IMR-90 (cell line): ENCODE measurements around the gene TNPO1. TPM values are rescaled to one million over a fixed set of nuclear protein-coding genes. Genes with fewer than 3 reads are reported as not detected.

Source experiments
- ATAC-seq: fragments of 200-7000 bp; cut with Tn5 transposase; 2 replicates; pipeline ENCODE4 v1.9.1; 2020; ENCODE audit warnings: low read depth, mild to moderate bottlenecking, moderate library complexity
- BruUV-seq: library from RNA; stranded (reverse); fragments of 400-500 nt; replicated peaks from 2 replicates; lab custom pipeline; 2021; lab: Mats Ljungman, UMichigan
- CTCF ChIA-PET: fragments of 300-600 bp; formaldehyde crosslinking; extraction: SDS; loops from one replicate; lab custom pipeline; 2021; ENCODE audit warnings: antibody characterized with exemption; lab: Yijun Ruan, JAX
- POLR2A ChIA-PET: fragments of 300-600 bp; sonication (Branson Sonifier 250); formaldehyde crosslinking; loops from one replicate; lab custom pipeline; 2022; ENCODE audit warnings: antibody characterized with exemption; ENCODE audit not compliant: unreplicated experiment; lab: Charles Lee
- DNase-seq: peaks from one replicate; pipeline ENCODE4 v3.0.0; 2013
- H2AFZ ChIP-seq: replicated peaks from 2 replicates; pipeline ENCODE3; 2013; ENCODE audit warnings: low read length, mild to moderate bottlenecking; ENCODE audit not compliant: poor library complexity
- H2AK5ac ChIP-seq: 2 replicates; pipeline ENCODE4 v1.6.1; 2013; ENCODE audit warnings: low read depth, low read length, inconsistent platforms
- H2AK9ac ChIP-seq: replicated peaks from 2 replicates; pipeline ENCODE3; 2013; ENCODE audit warnings: mild to moderate bottlenecking, low read depth, low read length, moderate library complexity; ENCODE audit not compliant: poor library complexity
- H2BK120ac ChIP-seq: 2 replicates; pipeline ENCODE4 v1.6.1; 2013; ENCODE audit warnings: low read depth, low read length, inconsistent platforms
- H2BK15ac ChIP-seq: 3 replicates; pipeline ENCODE4 v1.6.1; 2013; ENCODE audit warnings: low read depth, low read length, inconsistent platforms
- H2BK20ac ChIP-seq: 2 replicates; pipeline ENCODE4 v1.6.1; 2013; ENCODE audit warnings: low read depth, mild to moderate bottlenecking, inconsistent platforms, low read length, moderate library complexity
- H2BK5ac ChIP-seq: 2 replicates; pipeline ENCODE4 v1.6.1; 2013; ENCODE audit warnings: mild to moderate bottlenecking, low read depth, low read length, inconsistent platforms; ENCODE audit not compliant: poor library complexity, severe bottlenecking
- H3K14ac ChIP-seq: replicated peaks from 2 replicates; pipeline ENCODE4 v1.6.1; 2013; ENCODE audit warnings: low read depth, low read length, inconsistent platforms
- H3K18ac ChIP-seq: 2 replicates; pipeline ENCODE4 v1.6.1; 2013; ENCODE audit warnings: low read depth, low read length, control low read depth
- H3K23ac ChIP-seq: 2 replicates; pipeline ENCODE4 v1.6.1; 2013; ENCODE audit warnings: low read depth, low read length, inconsistent platforms
- H3K27ac ChIP-seq: 2 replicates; pipeline ENCODE4 v1.5.1; 2013; ENCODE audit warnings: mild to moderate bottlenecking, control low read depth, low read length; ENCODE audit not compliant: insufficient read depth
- H3K27me3 ChIP-seq: 2 replicates; pipeline ENCODE4 v1.6.1; 2013; ENCODE audit warnings: low read length; ENCODE audit not compliant: control insufficient read depth, insufficient read depth
- H3K36me3 ChIP-seq: 2 replicates; pipeline ENCODE4 v1.6.1; 2013; ENCODE audit warnings: low read length, mixed read lengths; ENCODE audit not compliant: control insufficient read depth, insufficient read depth
- H3K4ac ChIP-seq: 2 replicates; pipeline ENCODE4 v1.6.1; 2013; ENCODE audit warnings: low read depth, low read length, inconsistent platforms
- H3K4me1 ChIP-seq: 2 replicates; pipeline ENCODE4 v1.6.1; 2013; ENCODE audit warnings: low read length, mixed read lengths; ENCODE audit not compliant: control insufficient read depth, insufficient read depth
- H3K4me2 ChIP-seq: 2 replicates; pipeline ENCODE4 v1.6.1; 2013; ENCODE audit warnings: low read depth, mild to moderate bottlenecking, control low read depth, low read length, moderate library complexity
- H3K4me3 ChIP-seq: 2 replicates; pipeline ENCODE4 v1.5.1; 2013; ENCODE audit warnings: low read depth, mild to moderate bottlenecking, control low read depth, low read length, moderate library complexity; ENCODE audit not compliant: insufficient read depth
- H3K56ac ChIP-seq: 2 replicates; pipeline ENCODE4 v1.6.1; 2013; ENCODE audit warnings: low read length, inconsistent platforms; ENCODE audit not compliant: insufficient read depth; ENCODE audit errors: extremely low read depth
- H3K79me1 ChIP-seq, 2 experiments: 2 replicates each; pipeline ENCODE4 v1.6.1; 2013; ENCODE audit warnings: low read length in 2 of 2, inconsistent platforms in 1 of 2, low read depth in 1 of 2
- H3K9ac ChIP-seq: 2 replicates; pipeline ENCODE4 v1.6.1; 2013; ENCODE audit warnings: low read depth, low read length, control low read depth
- H3K9me1 ChIP-seq: 2 replicates; pipeline ENCODE4 v1.6.1; 2013; ENCODE audit warnings: low read length, inconsistent platforms; ENCODE audit not compliant: insufficient read depth
- H3K9me3 ChIP-seq: 2 replicates; pipeline ENCODE4 v1.6.1; 2013; ENCODE audit warnings: low read length; ENCODE audit not compliant: control insufficient read depth, insufficient read depth
- H4K20me1 ChIP-seq: 2 replicates; pipeline ENCODE4 v1.6.1; 2013; ENCODE audit warnings: low read length, inconsistent platforms; ENCODE audit not compliant: insufficient read depth
- H4K5ac ChIP-seq: 2 replicates; pipeline ENCODE4 v1.6.1; 2013; ENCODE audit warnings: mild to moderate bottlenecking, low read depth, low read length, control low read depth
- H4K8ac ChIP-seq, 2 experiments: 2 replicates each; pipeline ENCODE4 v1.6.1; 2013; ENCODE audit warnings: low read depth in 2 of 2, low read length in 2 of 2, control low read depth in 1 of 2, inconsistent platforms in 1 of 2
- H4K91ac ChIP-seq: 2 replicates; pipeline ENCODE4 v1.6.1; 2013; ENCODE audit warnings: low read depth, low read length, inconsistent platforms; ENCODE audit not compliant: insufficient read depth
- BHLHE40 ChIP-seq: fragments of 150-350 bp; IDR thresholded peaks from 2 replicates; pipeline ENCODE4 v1.6.1; 2016; ENCODE audit warnings: mild to moderate bottlenecking, low read depth, low read length
- CEBPB ChIP-seq: IDR thresholded peaks from 2 replicates; pipeline ENCODE4 v1.6.1; 2012; ENCODE audit warnings: low read depth, low read length, improper control_type of control experiment
- CHD1 ChIP-seq: IDR thresholded peaks from 2 replicates; pipeline ENCODE4 v1.6.1; 2012; ENCODE audit warnings: low read depth, low read length, improper control_type of control experiment
- CTCF ChIP-seq: conservative IDR thresholded peaks from 2 replicates; pipeline ENCODE4 v1.5.1; 2012; ENCODE audit warnings: mild to moderate bottlenecking, low read depth, low read length, improper control_type of control experiment
- ELK1 ChIP-seq: fragments of 150-350 bp; IDR thresholded peaks from 2 replicates; pipeline ENCODE4 v1.6.1; 2016; ENCODE audit warnings: low read depth, mild to moderate bottlenecking, low read length, moderate library complexity, borderline replicate concordance
- FOS ChIP-seq: fragments of 150-350 bp; IDR thresholded peaks from 2 replicates; pipeline ENCODE4 v1.6.1; 2016; ENCODE audit warnings: low read depth, low read length
- MAFK ChIP-seq: IDR thresholded peaks from 2 replicates; pipeline ENCODE4 v1.6.1; 2012; ENCODE audit warnings: low read depth, low read length, improper control_type of control experiment
- MAZ ChIP-seq: IDR thresholded peaks from 2 replicates; pipeline ENCODE4 v1.6.1; 2012; ENCODE audit warnings: low read depth, mild to moderate bottlenecking, low read length, improper control_type of control experiment, moderate library complexity, borderline replicate concordance
- MXI1 ChIP-seq: IDR thresholded peaks from 2 replicates; pipeline ENCODE4 v1.6.1; 2012; ENCODE audit warnings: low read depth, mild to moderate bottlenecking, low read length, moderate library complexity, borderline replicate concordance
- NFE2L2 ChIP-seq: fragments of 150-350 bp; IDR thresholded peaks from 2 replicates; pipeline ENCODE4 v1.6.1; 2016; ENCODE audit warnings: low read depth, mild to moderate bottlenecking, low read length
- POLR2A ChIP-seq: IDR thresholded peaks from 2 replicates; pipeline ENCODE4 v1.6.1; 2012; ENCODE audit warnings: mild to moderate bottlenecking, low read depth, low read length
- RAD21 ChIP-seq: IDR thresholded peaks from 2 replicates; pipeline ENCODE4 v1.6.1; 2012; ENCODE audit warnings: low read length, improper control_type of control experiment
- RCOR1 ChIP-seq: IDR thresholded peaks from 2 replicates; pipeline ENCODE4 v1.6.1; 2012; ENCODE audit warnings: mild to moderate bottlenecking, low read length, improper control_type of control experiment; ENCODE audit not compliant: insufficient replicate concordance
- RFX5 ChIP-seq: IDR thresholded peaks from 2 replicates; pipeline ENCODE4 v1.8.0; 2012; ENCODE audit warnings: low read depth, mild to moderate bottlenecking, low read length, moderate library complexity
- SMC3 ChIP-seq: fragments of 150-350 bp; IDR thresholded peaks from 2 replicates; pipeline ENCODE4 v1.6.1; 2016; ENCODE audit warnings: low read depth, mild to moderate bottlenecking, antibody characterized with exemption, low read length, moderate library complexity
- USF2 ChIP-seq: fragments of 150-350 bp; IDR thresholded peaks from 2 replicates; pipeline ENCODE4 v1.6.1; 2017; ENCODE audit warnings: mild to moderate bottlenecking, antibody characterized with exemption, low read length, low read depth
- WGBS, 2 experiments: methylation state at CpG; one replicate each; pipeline versions ENCODE4 v1.1.5 to v1.1.7; 2013; ENCODE audit warnings: missing lambda C conversion rate in 2 of 2; ENCODE audit not compliant: insufficient read length in 1 of 2; ENCODE audit errors: extremely low coverage in 2 of 2; 5-methylcytosine and 5-hydroxymethylcytosine counted together
- dilution Hi-C: fragments of 300-500 bp; cut with HindIII; formaldehyde crosslinking; loops from one replicate; pipeline ENCODE4 v1.14.3; 2018; ENCODE audit warnings: low sequenced_read_pairs; ENCODE audit not compliant: unreplicated experiment
- in situ Hi-C: fragments of 300-500 bp; cut with MboI; formaldehyde crosslinking; loops from 3 replicates; pipeline ENCODE4 v1.14.3; 2019; ENCODE audit warnings: low sequenced_read_pairs, inconsistent platforms, mixed read lengths
- intact Hi-C: fragments of 100-400 bp; cut with micrococcal nuclease; formaldehyde crosslinking; loops from 2 replicates; pipeline ENCODE4 v1.10.0; 2022
- polyA plus RNA-seq, 3 experiments: library from polyadenylated mRNA; depleted of rRNA; stranded (reverse); fragments of >200 nt; gene quantifications; 2 replicates each; pipeline ENCODE4 v1.2.3, GENCODE V29; 2012; ENCODE audit warnings: low replicate concordance in 1 of 3
- total RNA-seq: library from RNA; depleted of rRNA; stranded (reverse); fragments of >200 nt; gene quantifications from 2 replicates; pipeline ENCODE4 v1.2.3, GENCODE V29; 2012

Gene TNPO1
- total and polyA plus RNA-seq, 2 of the 4 experiments (the other 2 are of a cell fraction), result 45.5 to 400 TPM

- Histone ChIP-seq H3K4me1 (peaks cover 7% of the 10 kb centered on the region), H3K27ac (peak overlapping the region; percentile 24; the same call in 1 of the 2 replicates), H3K18ac (no peak overlapping the region), H3K27me3 (no peaks in the 10 kb centered on the region), H3K9me1 (peaks cover 8% of the 10 kb centered on the region), H3K4me3 (peak overlapping the region; percentile 76), H3K9ac (peak overlapping the region; percentile 43; the same call in 1 of the 2 replicates), H4K5ac (no peak overlapping the region), H2AFZ (no peak overlapping the region), H2AK5ac (no peak overlapping the region), H2BK5ac (peak overlapping the region; percentile 15), H2BK120ac (no peak overlapping the region), H4K20me1 (peaks cover 74% of the 10 kb centered on the region), H3K14ac (no peak overlapping the region; the same call in 1 of the 2 replicates), H3K4ac (no peak overlapping the region), H3K4me2 (peak overlapping the region; percentile 100), H4K91ac (no peak overlapping the region), H3K56ac (0 out of 2 replicates have a peak overlapping the region, but pooled peaks have one; percentile 38), H3K9me3 (no peaks in the 10 kb centered on the region), H2BK20ac (no peak overlapping the region), H2AK9ac (no peak overlapping the region), H3K36me3 (peaks cover 10% of the 10 kb centered on the region), H3K79me1 (peaks cover 8 to 55% of the 10 kb centered on the region in 2 experiments), H3K23ac (peak overlapping the region; percentile 83; the same call in 1 of the 2 replicates), H4K8ac (no peak overlapping the region), H2BK15ac (no peak overlapping the region)
- intact Hi-C loops (no loop called here), dilution Hi-C loops (no loop called here), in situ Hi-C loops (no loop called here)
- no peak for DNase-seq
- TF ChIP-seq USF2, result no peak
- TF ChIP-seq MAFK, result no peak
- no peak for TF ChIP-seq RFX5
- no peak for TF ChIP-seq BHLHE40
- TF ChIP-seq MXI1, result no peak
- no peak for TF ChIP-seq ELK1
- no peak for TF ChIP-seq NFE2L2
- no peak for TF ChIP-seq CHD1
- TF ChIP-seq FOS, result no peak
- no peak for TF ChIP-seq CEBPB
- no peak for TF ChIP-seq MAZ
- TF ChIP-seq RAD21, result no peak
- TF ChIP-seq SMC3, result no peak
- no peak for TF ChIP-seq POLR2A
- TF ChIP-seq CTCF, result no peak
- TF ChIP-seq RCOR1, result no peak
- BruUV-seq, result TSS peak; percentile 18
- no CpG with 5 or more reads among the region's 2 CpGs for WGBS, 2 experiments
- ATAC-seq, result no peak
- ChIA-PET POLR2A (no interaction called here), CTCF (interaction anchor here (0.9 to 1.1 kb wide), 2 partner anchors 31 to 239 kb away, joined by 3 read pairs; no protein-coding TSS in a partner anchor)
These were observed 33.7 kb downstream of the TNPO1 start for GRCh38 chr5:72850113-72850512.
